A549 treated with ZK216348 at 1 μM for 4 hours (cell line): ENCODE results near the gene MTX2. TPM values are rescaled to one million over a fixed set of nuclear protein-coding genes. Genes with fewer than 3 reads are reported as not detected.

Source experiments
- total RNA-seq: library from RNA; stranded (reverse); fragments of 200-300 nt; extraction: Qiagen RNA extraction; gene quantifications from 5 replicates; pipeline ENCODE4 v1.2.3, GENCODE V29; 2022; ENCODE audit warnings: low read depth

MTX2 gene
- 43.3 to 54.2 TPM (median 44.5 TPM) in 5 replicates for total RNA-seq

GRCh38 chr2:176269319-176270099 is at the start of gene MTX2:
MTX2 (plus strand) TSS chr2:176269442; CDS start chr2:176269630, 188 bp downstream.

Other genes with a start within 250 kb of the MTX2 start
- not detected in 5 replicates for gene EVX2, start 185.5 kb upstream of the MTX2 start, total RNA-seq
- gene HOXD13, start 176.7 kb upstream of the MTX2 start, total RNA-seq, result 0.07 to 0.27 TPM (median 0.23 TPM) in 5 replicates
- gene HOXD12, start 169.6 kb upstream of the MTX2 start, total RNA-seq, result not detected in 5 replicates
- gene HOXD11, start 162.2 kb upstream of the MTX2 start, total RNA-seq, result 5.8 to 7.8 TPM (median 6.6 TPM) in 5 replicates
- gene HOXD10, start 152.7 kb upstream of the MTX2 start, total RNA-seq, result 5.5 to 7.6 TPM (median 6.7 TPM) in 5 replicates
- gene HOXD9, start 146.7 kb upstream of the MTX2 start, total RNA-seq, result 1.2 to 1.8 TPM (median 1.8 TPM) in 5 replicates
- gene HOXD8, start 139.7 kb upstream of the MTX2 start, total RNA-seq, result 4.5 to 6.3 TPM (median 5.7 TPM) in 5 replicates
- gene HOXD4, start 117.9 kb upstream of the MTX2 start, total RNA-seq, result 0.44 to 0.66 TPM (median 0.56 TPM) in 5 replicates
- 0.14 to 0.32 TPM in 2 of 5 replicates, not detected in the others for gene HOXD3, start 112.1 kb upstream of the MTX2 start, total RNA-seq
- 0.18 to 0.28 TPM (median 0.24 TPM) in 4 of 5 replicates, not detected in the other for gene HOXD1, start 80.8 kb upstream of the MTX2 start, total RNA-seq